DOHH2 (cell line): ENCODE results near the gene RAP1GAP.

ENCODE experiments used
- EZH2phosphoT487 ChIP-seq: fragments of 200-600 bp; sonication (generic); IDR thresholded peaks from 2 replicates; pipeline ENCODE4 v1.6.1; 2017; ENCODE audit warnings: borderline replicate concordance, mild to moderate bottlenecking, antibody characterized with exemption, low read length, moderate library complexity, mixed read lengths
- TF ChIP-seq, protein P1 (sequence below): fragments of 200-600 bp; sonication (generic); IDR thresholded peaks from one replicate; pipeline ENCODE4 v1.5.1; 2014; ENCODE audit warnings: antibody characterized with exemption, mild to moderate bottlenecking, low read depth, low read length; ENCODE audit not compliant: poor library complexity, severe bottlenecking

DNA sequence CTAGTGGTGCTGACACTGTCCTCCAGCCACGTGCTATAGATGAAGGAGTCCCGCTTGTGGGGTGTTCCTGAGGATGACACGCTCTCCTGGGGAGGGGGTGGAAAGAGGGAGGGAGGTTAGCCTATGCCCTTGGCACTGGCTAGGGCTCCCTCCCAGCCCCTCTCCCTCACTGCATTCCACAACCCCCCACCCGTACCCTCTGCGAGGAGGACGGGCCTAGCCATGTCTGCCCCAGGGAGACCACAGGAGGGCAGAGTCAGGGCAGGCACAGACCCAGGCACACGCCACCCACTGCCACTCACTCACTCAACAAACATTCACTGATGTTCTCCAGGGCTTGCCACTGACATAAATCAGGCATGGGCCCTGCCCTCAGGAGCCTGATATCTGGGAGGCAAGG, 70.7 kb downstream of the RAP1GAP start:
- TF ChIP-seq, protein P1, sequence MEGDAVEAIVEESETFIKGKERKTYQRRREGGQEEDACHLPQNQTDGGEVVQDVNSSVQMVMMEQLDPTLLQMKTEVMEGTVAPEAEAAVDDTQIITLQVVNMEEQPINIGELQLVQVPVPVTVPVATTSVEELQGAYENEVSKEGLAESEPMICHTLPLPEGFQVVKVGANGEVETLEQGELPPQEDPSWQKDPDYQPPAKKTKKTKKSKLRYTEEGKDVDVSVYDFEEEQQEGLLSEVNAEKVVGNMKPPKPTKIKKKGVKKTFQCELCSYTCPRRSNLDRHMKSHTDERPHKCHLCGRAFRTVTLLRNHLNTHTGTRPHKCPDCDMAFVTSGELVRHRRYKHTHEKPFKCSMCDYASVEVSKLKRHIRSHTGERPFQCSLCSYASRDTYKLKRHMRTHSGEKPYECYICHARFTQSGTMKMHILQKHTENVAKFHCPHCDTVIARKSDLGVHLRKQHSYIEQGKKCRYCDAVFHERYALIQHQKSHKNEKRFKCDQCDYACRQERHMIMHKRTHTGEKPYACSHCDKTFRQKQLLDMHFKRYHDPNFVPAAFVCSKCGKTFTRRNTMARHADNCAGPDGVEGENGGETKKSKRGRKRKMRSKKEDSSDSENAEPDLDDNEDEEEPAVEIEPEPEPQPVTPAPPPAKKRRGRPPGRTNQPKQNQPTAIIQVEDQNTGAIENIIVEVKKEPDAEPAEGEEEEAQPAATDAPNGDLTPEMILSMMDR, result no peak
- no peak for TF ChIP-seq EZH2phosphoT487
